Hepatocyte (in vitro differentiated cells): Measurements from ENCODE around the gene ARHGAP10.

Source experiments
- EZH2phosphoT487 ChIP-seq: fragments of 200-600 bp; sonication (generic); IDR thresholded peaks from one replicate; pipeline ENCODE4 v1.6.1; 2018; ENCODE audit warnings: antibody characterized with exemption, mild to moderate bottlenecking, low read depth, moderate library complexity; ENCODE audit not compliant: unreplicated experiment, severe bottlenecking
- TF ChIP-seq, protein P1 (sequence below): fragments of 200-600 bp; sonication (generic); IDR thresholded peaks from 2 replicates; pipeline ENCODE4 v1.5.1; 2016; ENCODE audit warnings: antibody characterized with exemption, mild to moderate bottlenecking; ENCODE audit not compliant: poor library complexity

DNA sequence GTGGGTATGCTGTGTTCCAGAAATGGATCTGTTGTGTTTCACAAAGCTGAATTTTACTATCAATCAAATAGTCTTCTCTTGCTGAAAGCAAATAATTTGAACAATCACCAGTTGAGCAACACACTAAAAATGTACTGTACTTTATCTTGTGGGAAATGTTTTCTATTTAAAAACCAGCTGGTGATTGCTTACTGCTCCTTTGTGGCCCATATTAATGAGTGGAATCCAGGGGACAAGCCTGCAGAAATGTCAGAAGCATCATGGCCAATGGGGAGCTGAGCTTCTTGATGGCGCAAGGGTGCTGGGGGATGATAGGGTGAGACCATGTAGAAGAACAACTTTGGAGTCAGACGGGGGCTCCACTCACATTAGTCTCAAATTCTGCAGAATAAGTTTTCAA, 346.2 kb downstream of the ARHGAP10 start:
- TF ChIP-seq, protein P1, sequence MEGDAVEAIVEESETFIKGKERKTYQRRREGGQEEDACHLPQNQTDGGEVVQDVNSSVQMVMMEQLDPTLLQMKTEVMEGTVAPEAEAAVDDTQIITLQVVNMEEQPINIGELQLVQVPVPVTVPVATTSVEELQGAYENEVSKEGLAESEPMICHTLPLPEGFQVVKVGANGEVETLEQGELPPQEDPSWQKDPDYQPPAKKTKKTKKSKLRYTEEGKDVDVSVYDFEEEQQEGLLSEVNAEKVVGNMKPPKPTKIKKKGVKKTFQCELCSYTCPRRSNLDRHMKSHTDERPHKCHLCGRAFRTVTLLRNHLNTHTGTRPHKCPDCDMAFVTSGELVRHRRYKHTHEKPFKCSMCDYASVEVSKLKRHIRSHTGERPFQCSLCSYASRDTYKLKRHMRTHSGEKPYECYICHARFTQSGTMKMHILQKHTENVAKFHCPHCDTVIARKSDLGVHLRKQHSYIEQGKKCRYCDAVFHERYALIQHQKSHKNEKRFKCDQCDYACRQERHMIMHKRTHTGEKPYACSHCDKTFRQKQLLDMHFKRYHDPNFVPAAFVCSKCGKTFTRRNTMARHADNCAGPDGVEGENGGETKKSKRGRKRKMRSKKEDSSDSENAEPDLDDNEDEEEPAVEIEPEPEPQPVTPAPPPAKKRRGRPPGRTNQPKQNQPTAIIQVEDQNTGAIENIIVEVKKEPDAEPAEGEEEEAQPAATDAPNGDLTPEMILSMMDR = no peak
- TF ChIP-seq EZH2phosphoT487 = no peak
